B cell (primary cell): ENCODE data around the gene KLC4.

ENCODE experiments used
- EZH2 ChIP-seq: IDR thresholded peaks from 2 replicates; pipeline ENCODE4 v1.6.1; 2012; ENCODE audit warnings: borderline replicate concordance, low read depth, mild to moderate bottlenecking, moderate library complexity, low read length; ENCODE audit not compliant: insufficient read depth, poor library complexity, severe bottlenecking
- TF ChIP-seq, protein P1 (sequence below): fragments of 200-600 bp; IDR thresholded peaks from one replicate; pipeline ENCODE4 v1.8.0; 2022; ENCODE audit warnings: antibody characterized with exemption, mild to moderate bottlenecking

DNA sequence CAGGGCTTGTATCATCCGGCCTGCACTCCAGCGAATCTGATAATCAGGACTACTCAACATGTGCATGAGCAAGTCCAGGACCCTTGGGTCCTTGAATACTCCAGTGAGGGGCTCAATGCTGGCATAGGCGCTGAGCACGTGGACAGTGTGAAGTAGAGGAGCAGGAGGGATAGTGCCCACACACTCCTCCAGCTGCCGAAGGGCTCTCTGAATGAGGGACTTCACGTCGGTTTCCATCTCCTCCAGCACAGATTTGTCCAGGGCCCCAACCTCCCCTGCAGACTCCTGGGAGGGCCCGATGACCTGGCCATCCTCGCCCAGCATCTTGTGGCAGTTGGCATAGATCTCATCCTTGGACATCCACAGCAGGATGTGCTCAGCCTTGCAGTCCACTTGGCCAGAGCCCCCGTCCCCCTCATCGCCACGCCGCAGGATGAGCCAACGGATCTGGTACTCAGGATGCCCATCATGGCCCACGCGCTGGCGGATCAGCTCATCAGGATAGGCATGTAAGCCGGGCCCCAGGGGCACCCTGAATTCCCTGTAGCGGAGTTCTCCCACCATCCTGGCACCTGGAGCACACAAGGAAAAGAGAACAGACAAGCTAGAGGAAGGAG, 7.1 kb upstream of the KLC4 start:
- TF ChIP-seq, protein P1, sequence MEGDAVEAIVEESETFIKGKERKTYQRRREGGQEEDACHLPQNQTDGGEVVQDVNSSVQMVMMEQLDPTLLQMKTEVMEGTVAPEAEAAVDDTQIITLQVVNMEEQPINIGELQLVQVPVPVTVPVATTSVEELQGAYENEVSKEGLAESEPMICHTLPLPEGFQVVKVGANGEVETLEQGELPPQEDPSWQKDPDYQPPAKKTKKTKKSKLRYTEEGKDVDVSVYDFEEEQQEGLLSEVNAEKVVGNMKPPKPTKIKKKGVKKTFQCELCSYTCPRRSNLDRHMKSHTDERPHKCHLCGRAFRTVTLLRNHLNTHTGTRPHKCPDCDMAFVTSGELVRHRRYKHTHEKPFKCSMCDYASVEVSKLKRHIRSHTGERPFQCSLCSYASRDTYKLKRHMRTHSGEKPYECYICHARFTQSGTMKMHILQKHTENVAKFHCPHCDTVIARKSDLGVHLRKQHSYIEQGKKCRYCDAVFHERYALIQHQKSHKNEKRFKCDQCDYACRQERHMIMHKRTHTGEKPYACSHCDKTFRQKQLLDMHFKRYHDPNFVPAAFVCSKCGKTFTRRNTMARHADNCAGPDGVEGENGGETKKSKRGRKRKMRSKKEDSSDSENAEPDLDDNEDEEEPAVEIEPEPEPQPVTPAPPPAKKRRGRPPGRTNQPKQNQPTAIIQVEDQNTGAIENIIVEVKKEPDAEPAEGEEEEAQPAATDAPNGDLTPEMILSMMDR = no peak
- TF ChIP-seq EZH2 = no peak
